Activated CD4-positive, alpha-beta T cell treated with anti-CD3 and anti-CD28 coated beads for 36 hours (primary cell): ENCODE results near the gene TSPAN3. TPM values are rescaled to one million over a fixed set of nuclear protein-coding genes. Genes with fewer than 3 reads are reported as not detected.

ENCODE experiments used
- ATAC-seq: fragments of 200-7000 bp; cut with Tn5 transposase; one replicate; pipeline ENCODE4 v1.10.0; 2021; ENCODE audit warnings: mild to moderate bottlenecking, moderate library complexity
- CTCF ChIA-PET: fragments of 350-600 bp; sonication (Branson Sonifier 250); formaldehyde crosslinking; loops from one replicate; lab custom pipeline; 2021; ENCODE audit warnings: antibody characterized with exemption; lab: Charles Lee
- POLR2A ChIA-PET: fragments of 350-600 bp; sonication (Branson Sonifier 250); formaldehyde crosslinking; loops from one replicate; lab custom pipeline; 2021; ENCODE audit warnings: antibody characterized with exemption, inconsistent platforms; lab: Charles Lee
- DNase-seq: peaks from one replicate; pipeline ENCODE4 v3.0.0-alpha.2; 2020
- H3K27ac Mint-ChIP-seq: one replicate; pipeline ENCODE4 v1.8.0; 2021; ENCODE audit warnings: mixed read lengths
- H3K27me3 Mint-ChIP-seq: one replicate; pipeline ENCODE4 v1.8.0; 2021; ENCODE audit warnings: mixed read lengths
- H3K36me3 Mint-ChIP-seq: one replicate; pipeline ENCODE4 v1.8.0; 2021; ENCODE audit warnings: low read depth, mixed read lengths
- H3K4me1 Mint-ChIP-seq: one replicate; pipeline ENCODE4 v1.8.0; 2021; ENCODE audit warnings: mixed read lengths
- H3K4me3 Mint-ChIP-seq: one replicate; pipeline ENCODE4 v1.8.0; 2021; ENCODE audit warnings: mild to moderate bottlenecking, moderate library complexity, mixed read lengths
- H3K9me3 Mint-ChIP-seq: one replicate; pipeline ENCODE4 v1.8.0; 2021; ENCODE audit warnings: low read depth, mixed read lengths
- intact Hi-C, 2 experiments: fragments of 100-400 bp; cut with DNase I in 1 of 2; cut with micrococcal nuclease in 1 of 2; formaldehyde crosslinking; loops; one replicate each; pipeline versions ENCODE4 v1.14.2 to v1.15.1; 2022 to 2024; cut with DNase I, micrococcal nuclease
- total RNA-seq, 2 experiments: library from RNA; stranded (reverse); gene quantifications; one replicate each; pipeline ENCODE4 v1.2.3, GENCODE V29; 2021

Gene TSPAN3
- total RNA-seq, 2 experiments from 2014 or later = 26.2 to 28.4 TPM

- ATAC-seq (no peak), DNase-seq (no peak)
- ChIA-PET POLR2A (no interaction called here), CTCF (interaction anchor here (0.6 to 1.4 kb wide), 5 partner anchors 19 to 90 kb away, joined by 3 to 5 read pairs (median 3); partner anchors contain the start of gene PSTPIP1)
- intact Hi-C loops = no loop called here
- Mint-ChIP-seq H3K27ac (no peak overlapping the region), H3K36me3 (peaks cover 37% of the 10 kb centered on the region), H3K4me1 (peaks cover 94% of the 10 kb centered on the region), H3K27me3 (no peaks in the 10 kb centered on the region), H3K9me3 (no peaks in the 10 kb centered on the region), H3K4me3 (no peak overlapping the region)
These were observed 54.6 kb downstream of the TSPAN3 start for GRCh38 chr15:77016321-77016695.

GRCh38 chr15:77015646-77016320, 55.1 kb downstream of the TSPAN3 start:
- intact Hi-C loops = loop anchor here in 1 of 2 experiments (2.0 kb wide), 1 partner anchor 17 kb away; no protein-coding TSS in a partner anchor
- POLR2A ChIA-PET = no interaction called here
- ATAC-seq = no peak

DNA sequence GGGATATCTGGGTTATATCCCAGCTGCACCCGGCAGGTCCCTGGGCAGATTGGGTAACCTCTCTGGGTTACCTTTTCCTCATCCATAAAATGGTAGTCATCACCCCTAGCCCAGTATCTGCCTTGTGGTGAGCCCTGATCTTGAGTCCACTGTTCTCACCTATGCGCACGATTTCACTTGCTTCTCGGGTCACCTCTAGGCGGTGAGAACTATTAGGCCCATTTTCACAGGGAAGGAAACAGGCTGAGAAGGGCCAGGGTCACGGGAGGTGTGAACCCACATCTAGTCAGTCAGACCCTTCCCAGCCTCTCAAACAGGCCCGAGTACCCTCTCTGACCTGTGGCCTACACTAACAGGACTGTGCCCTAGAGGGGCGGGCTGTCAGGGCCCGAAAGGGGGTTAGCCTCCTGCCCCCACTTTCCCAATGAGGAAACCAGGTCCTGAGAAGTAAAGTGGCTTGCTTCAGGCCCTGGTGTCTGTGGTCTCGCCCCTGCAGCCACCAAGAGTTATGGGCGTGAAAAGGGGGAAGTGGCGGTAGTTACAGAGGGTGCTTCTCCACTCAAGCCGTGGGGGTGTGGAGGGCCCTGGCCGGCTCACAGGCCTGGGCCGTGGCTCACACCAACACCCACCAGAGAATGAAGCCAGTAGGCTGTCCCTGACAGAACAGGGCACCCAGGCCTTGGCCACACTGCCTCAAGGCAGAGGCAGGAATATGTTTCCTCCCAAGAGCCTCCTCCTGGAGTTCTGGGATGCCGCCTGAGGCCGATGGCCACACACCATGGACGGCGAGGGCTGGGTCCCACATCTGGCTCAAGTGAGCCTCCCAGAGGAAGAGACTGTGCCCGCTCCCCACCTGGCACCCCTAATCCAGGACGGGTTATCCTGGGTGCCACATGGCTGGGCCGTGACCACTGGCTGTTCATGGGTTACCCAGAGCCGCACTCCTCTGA, 56.5 kb downstream of the TSPAN3 start:
- peak overlapping the region; percentile 90 for H3K27ac Mint-ChIP-seq
- peaks cover 92% of the 10 kb centered on the region for H3K4me1 Mint-ChIP-seq
- peak; percentile 36 for ATAC-seq
- H3K27me3 Mint-ChIP-seq = no peaks in the 10 kb centered on the region
- peak overlapping the region; percentile 54 for H3K4me3 Mint-ChIP-seq
- H3K36me3 Mint-ChIP-seq = peaks cover 33% of the 10 kb centered on the region
- DNase-seq = no peak
- H3K9me3 Mint-ChIP-seq = no peaks in the 10 kb centered on the region
- ChIA-PET POLR2A (interaction anchor here (0.9 to 1.9 kb wide), 3 partner anchors 10 to 26 kb away, joined by 3 to 7 read pairs (median 3); no protein-coding TSS in a partner anchor), CTCF (interaction anchor here (0.7 to 2.7 kb wide), 5 partner anchors 9 to 41 kb away, joined by 3 to 13 read pairs (median 13); no protein-coding TSS in a partner anchor)
- intact Hi-C loops = loop anchor here (2.0 to 5.0 kb wide), 2 partner anchors 16 to 37 kb away; no protein-coding TSS in a partner anchor

More at GRCh38 chr15:77015646-77016320, 55.1 kb downstream of the TSPAN3 start:
- Mint-ChIP-seq H3K4me3 (no peak overlapping the region), H3K36me3 (peaks cover 38% of the 10 kb centered on the region), H3K9me3 (no peaks in the 10 kb centered on the region), H3K27me3 (no peaks in the 10 kb centered on the region), H3K27ac (peak overlapping the region; percentile 90), H3K4me1 (peaks cover 94% of the 10 kb centered on the region)
- DNase-seq = no peak
- CTCF ChIA-PET = interaction anchor here (0.6 to 1.3 kb wide), 5 partner anchors 13 to 91 kb away, joined by 3 to 5 read pairs (median 3); partner anchors contain the start of gene PSTPIP1

DNA sequence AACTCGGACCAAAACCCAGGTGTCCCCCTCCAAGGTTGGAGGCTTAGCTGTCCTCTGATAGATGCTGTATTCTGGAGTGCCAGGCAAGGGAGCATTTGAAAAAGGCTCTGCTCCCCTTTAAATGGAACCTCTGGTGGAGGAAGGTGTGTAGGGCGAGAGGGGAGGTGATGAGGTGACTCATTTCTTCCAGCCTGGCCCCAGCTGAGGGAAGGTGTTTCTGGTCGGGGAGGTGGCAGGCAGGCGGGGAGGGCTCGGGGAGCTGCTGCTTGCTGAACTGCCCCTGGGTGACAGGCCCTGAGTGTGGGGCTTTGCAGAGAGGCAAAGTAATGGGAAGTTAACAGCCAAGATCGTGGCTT, 57.2 kb downstream of the TSPAN3 start:
- peak overlapping the region; percentile 54 for H3K4me3 Mint-ChIP-seq
- no peaks in the 10 kb centered on the region for H3K9me3 Mint-ChIP-seq
- H3K27me3 Mint-ChIP-seq = no peaks in the 10 kb centered on the region
- peaks cover 92% of the 10 kb centered on the region for H3K4me1 Mint-ChIP-seq
- ATAC-seq (peak; percentile 89), DNase-seq (peak; percentile 95)
- H3K27ac Mint-ChIP-seq = peak overlapping the region; percentile 90
- ChIA-PET POLR2A (interaction anchor here (0.9 to 1.9 kb wide), 3 partner anchors 11 to 25 kb away, joined by 3 to 7 read pairs (median 3); no protein-coding TSS in a partner anchor), CTCF (interaction anchor here (0.7 to 2.7 kb wide), 7 partner anchors 10 to 118 kb away, joined by 3 to 13 read pairs (median 9); no protein-coding TSS in a partner anchor)
- intact Hi-C loops = loop anchor here (1.0 to 5.0 kb wide), 6 partner anchors 8 to 36 kb away; no protein-coding TSS in a partner anchor
- H3K36me3 Mint-ChIP-seq = peaks cover 34% of the 10 kb centered on the region

GRCh38 chr15:77012868-77013267, 58.0 kb downstream of the TSPAN3 start:
- POLR2A ChIA-PET = interaction anchor here (0.8 to 1.9 kb wide), 2 partner anchors 15 to 25 kb away, joined by 4 to 7 read pairs; no protein-coding TSS in a partner anchor
- intact Hi-C loops = loop anchor here (1.0 to 5.0 kb wide), 5 partner anchors 8 to 36 kb away; no protein-coding TSS in a partner anchor
- CTCF ChIA-PET = interaction anchor here (0.6 to 2.7 kb wide), 9 partner anchors 9 to 117 kb away, joined by 3 to 13 read pairs (median 5); no protein-coding TSS in a partner anchor
- Mint-ChIP-seq H3K9me3 (no peaks in the 10 kb centered on the region), H3K27ac (peak overlapping the region; percentile 90), H3K36me3 (peaks cover 33% of the 10 kb centered on the region), H3K4me3 (peak overlapping the region; percentile 54), H3K27me3 (no peaks in the 10 kb centered on the region), H3K4me1 (peaks cover 89% of the 10 kb centered on the region)
- DNase-seq (peak; percentile 64), ATAC-seq (peak; percentile 39)

DNA sequence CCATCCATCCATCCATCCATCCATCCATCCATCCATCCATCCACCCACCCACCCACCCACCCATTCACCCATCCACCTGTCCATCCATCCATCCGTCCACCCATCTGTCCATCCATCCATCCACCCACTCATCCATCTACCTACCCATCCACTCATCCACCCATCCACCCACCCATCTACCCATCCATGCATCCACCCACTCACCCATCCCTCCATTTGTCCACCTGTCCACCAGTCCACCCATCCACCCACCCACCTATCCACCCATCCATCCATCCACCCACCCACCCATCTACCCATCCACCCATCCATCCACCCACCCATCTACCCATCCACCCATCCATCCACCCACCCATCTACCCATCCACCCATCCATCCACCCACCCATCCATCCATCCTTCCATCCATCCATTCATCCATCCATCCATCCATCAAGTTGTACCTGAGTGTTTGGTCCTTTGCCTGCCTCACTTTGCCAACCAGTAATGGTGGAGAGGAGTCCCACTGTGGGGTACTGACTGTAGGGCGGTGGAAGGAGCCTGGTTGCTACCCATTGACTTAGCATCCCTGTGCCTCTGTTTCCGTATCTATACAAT, 58.7 kb downstream of the TSPAN3 start:
- CTCF ChIA-PET = interaction anchor here (0.6 to 2.7 kb wide), 5 partner anchors 8 to 33 kb away, joined by 3 to 13 read pairs (median 9); no protein-coding TSS in a partner anchor
- no peak overlapping the region for H3K4me3 Mint-ChIP-seq
- H3K4me1 Mint-ChIP-seq = peaks cover 82% of the 10 kb centered on the region
- peak overlapping the region; percentile 90 for H3K27ac Mint-ChIP-seq
- intact Hi-C loops = loop anchor here in 1 of 2 experiments (5.0 kb wide), 1 partner anchor 35 kb away; no protein-coding TSS in a partner anchor
- POLR2A ChIA-PET = interaction anchor here (0.8 to 1.9 kb wide), 2 partner anchors 14 to 24 kb away, joined by 4 to 7 read pairs; no protein-coding TSS in a partner anchor
- H3K36me3 Mint-ChIP-seq = peaks cover 36% of the 10 kb centered on the region
- H3K9me3 Mint-ChIP-seq = no peaks in the 10 kb centered on the region
- ATAC-seq = no peak
- no peak for DNase-seq
- H3K27me3 Mint-ChIP-seq = no peaks in the 10 kb centered on the region

DNA sequence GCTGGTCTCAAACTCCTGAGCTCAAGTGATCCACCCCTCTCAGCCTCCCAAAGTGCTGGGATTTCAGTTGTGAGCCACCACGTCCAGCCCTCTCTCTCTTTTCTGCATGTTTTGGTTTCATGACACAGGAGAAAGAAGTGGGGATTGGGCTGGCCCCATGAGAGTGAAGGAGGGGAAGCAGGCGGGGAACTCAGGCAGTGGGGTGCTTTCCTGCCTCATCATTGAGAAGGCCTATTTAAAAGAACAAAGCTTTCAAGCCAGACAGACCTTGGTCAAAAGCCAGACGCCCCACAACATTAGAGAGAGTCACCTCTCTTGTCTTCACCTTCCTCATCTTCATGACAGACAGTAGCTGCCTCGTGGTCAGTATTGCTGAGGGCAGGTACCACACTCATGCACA, 60.1 kb downstream of the TSPAN3 start:
- Mint-ChIP-seq H3K36me3 (peaks cover 47% of the 10 kb centered on the region), H3K4me3 (no peak overlapping the region), H3K27ac (peak overlapping the region; percentile 44), H3K4me1 (peaks cover 82% of the 10 kb centered on the region), H3K27me3 (no peaks in the 10 kb centered on the region), H3K9me3 (no peaks in the 10 kb centered on the region)
- intact Hi-C loops = loop anchor here in 1 of 2 experiments (5.0 kb wide), 1 partner anchor 34 kb away; no protein-coding TSS in a partner anchor
- ATAC-seq = no peak
- CTCF ChIA-PET = interaction anchor here (0.6 kb wide), 1 partner anchor 64 kb away, joined by 3 read pairs; no protein-coding TSS in a partner anchor
- DNase-seq = no peak
- POLR2A ChIA-PET = no interaction called here

- POLR2A ChIA-PET = no interaction called here
- no peak for DNase-seq
These were observed 60.6 kb downstream of the TSPAN3 start for GRCh38 chr15:77010312-77010686.

DNA sequence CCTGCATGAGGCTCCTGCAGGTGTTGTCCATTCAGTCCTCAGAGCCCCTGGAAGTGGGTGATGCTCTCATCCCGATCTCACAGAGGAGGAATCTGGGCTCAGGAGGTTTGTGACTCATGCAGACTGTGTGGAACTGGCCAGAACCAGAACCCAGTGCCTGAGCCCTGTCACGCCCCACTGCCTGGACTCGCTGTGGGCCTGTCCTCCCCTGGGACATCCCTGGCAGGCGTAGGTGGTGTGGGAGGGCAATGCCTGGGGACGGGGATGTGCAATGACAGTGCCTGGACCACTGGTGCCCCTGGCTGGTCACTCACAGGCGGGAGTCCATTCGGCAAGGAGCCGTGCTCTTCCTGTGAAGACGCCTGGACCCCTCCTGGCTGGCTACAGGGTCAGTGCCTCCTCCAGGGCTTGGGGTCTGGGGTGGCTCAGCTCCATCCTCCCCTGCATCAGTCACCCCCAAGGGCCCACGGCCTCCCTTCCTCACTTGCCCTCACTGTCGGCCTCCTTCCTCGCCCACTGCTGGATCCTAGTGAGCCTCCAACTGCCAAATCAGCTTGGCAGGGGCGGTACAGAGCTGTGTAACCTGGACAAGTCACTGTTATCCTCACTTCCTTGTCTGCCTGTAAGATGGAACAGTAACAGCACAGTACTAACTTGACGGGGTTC, 61.1 kb downstream of the TSPAN3 start:
- peak; percentile 3 for DNase-seq
- peaks cover 80% of the 10 kb centered on the region for H3K4me1 Mint-ChIP-seq
- ChIA-PET POLR2A (no interaction called here), CTCF (interaction anchor here (0.7 kb wide), 1 partner anchor 12 kb away, joined by 3 read pairs; no protein-coding TSS in a partner anchor)
- intact Hi-C loops = loop anchor here in 1 of 2 experiments (5.0 to 10.0 kb wide), 2 partner anchors 32 to 1025 kb away; no protein-coding TSS in a partner anchor
- H3K4me3 Mint-ChIP-seq = no peak overlapping the region
- H3K36me3 Mint-ChIP-seq = peaks cover 48% of the 10 kb centered on the region
- H3K27ac Mint-ChIP-seq = peak overlapping the region; percentile 39
- no peak for ATAC-seq
- no peaks in the 10 kb centered on the region for H3K27me3 Mint-ChIP-seq
- H3K9me3 Mint-ChIP-seq = no peaks in the 10 kb centered on the region

More at GRCh38 chr15:77010312-77010686, 60.6 kb downstream of the TSPAN3 start:
- ATAC-seq = no peak
- Mint-ChIP-seq H3K27me3 (no peaks in the 10 kb centered on the region), H3K4me3 (no peak overlapping the region), H3K36me3 (peaks cover 50% of the 10 kb centered on the region), H3K9me3 (no peaks in the 10 kb centered on the region), H3K27ac (peak overlapping the region; percentile 44), H3K4me1 (peaks cover 82% of the 10 kb centered on the region)
- CTCF ChIA-PET = interaction anchor here (0.6 kb wide), 1 partner anchor 64 kb away, joined by 3 read pairs; no protein-coding TSS in a partner anchor
- intact Hi-C loops = loop anchor here in 1 of 2 experiments (5.0 kb wide), 1 partner anchor 33 kb away; no protein-coding TSS in a partner anchor
